TTC549 (cell line): Measurements from ENCODE around the gene FAAP100.

Source experiments
- FAIRE-seq: peaks from 2 replicates; lab custom pipeline; 2012; peaks lifted over from hg19 to GRCh38; lab: Jason Lieb, UNC

The FAAP100 gene

GRCh38 chr17:81524865-81525159, 27.3 kb downstream of the FAAP100 start:
- FAIRE-seq: no peak

- FAIRE-seq: no peak
These were observed 27.9 kb downstream of the FAAP100 start for GRCh38 chr17:81524039-81524864.

- no peak for FAIRE-seq
These were observed 28.6 kb downstream of the FAAP100 start for GRCh38 chr17:81523402-81524038.

GRCh38 chr17:81522491-81523401, 29.4 kb downstream of the FAAP100 start:
- FAIRE-seq: no peak

- FAIRE-seq: no peak
These were observed 31.9 kb downstream of the FAAP100 start for GRCh38 chr17:81520021-81520901.

GRCh38 chr17:81519284-81520020, 32.7 kb downstream of the FAAP100 start:
- FAIRE-seq: no peak

- FAIRE-seq: no peak
These were observed 33.3 kb downstream of the FAAP100 start for GRCh38 chr17:81518785-81519283.

- FAIRE-seq: no peak
These were observed 33.9 kb downstream of the FAAP100 start for GRCh38 chr17:81518113-81518784.

- FAIRE-seq: no peak
These were observed 34.6 kb downstream of the FAAP100 start for GRCh38 chr17:81517339-81518112.

- FAIRE-seq: no peak
These were observed 35.2 kb downstream of the FAAP100 start for GRCh38 chr17:81517009-81517338.

- FAIRE-seq: no peak
These were observed 35.7 kb downstream of the FAAP100 start for GRCh38 chr17:81516439-81516838.

GRCh38 chr17:81515530-81516041, 36.6 kb downstream of the FAAP100 start:
- no peak for FAIRE-seq

- no peak for FAIRE-seq
These were observed 37.2 kb downstream of the FAAP100 start for GRCh38 chr17:81514739-81515529.

GRCh38 chr17:81514489-81514738, 37.7 kb downstream of the FAAP100 start:
- no peak for FAIRE-seq

- no peak for FAIRE-seq
These were observed 38.2 kb downstream of the FAAP100 start for GRCh38 chr17:81513753-81514488.

GRCh38 chr17:81513372-81513752, 38.8 kb downstream of the FAAP100 start:
- no peak for FAIRE-seq

GRCh38 chr17:81512562-81513371, 39.4 kb downstream of the FAAP100 start, which contains the start of gene ACTG1:
TSS of gene ACTG1 (minus strand) at chr17:81512799. CDS start at chr17:81512354, 445 bp downstream.
- FAIRE-seq: no peak
